PC-9 (cell line): Measurements from ENCODE around the gene ALDOB. TPM values are rescaled to one million over a fixed set of nuclear protein-coding genes. Genes with fewer than 3 reads are reported as not detected.

ENCODE experiments used
- BruUV-seq: library from RNA; stranded (reverse); fragments of 400-500 nt; replicated peaks from 2 replicates; lab custom pipeline; 2021; lab: Mats Ljungman, UMichigan
- CTCF ChIA-PET: fragments of 300-600 bp; sonication (Branson Sonifier 250); formaldehyde crosslinking; loops from one replicate; lab custom pipeline; 2022; ENCODE audit warnings: antibody characterized with exemption; lab: Charles Lee
- POLR2A ChIA-PET: fragments of 300-600 bp; sonication (Branson Sonifier 250); formaldehyde crosslinking; loops from one replicate; lab custom pipeline; 2022; ENCODE audit warnings: antibody characterized with exemption; ENCODE audit not compliant: unreplicated experiment; lab: Charles Lee
- DNase-seq, 2 experiments: peaks; one replicate each; pipeline versions ENCODE4 v3.0.0 to v3.0.0-alpha.2; 2015 to 2022; ENCODE audit warnings: mixed read lengths in 1 of 2
- H2AFZ ChIP-seq: fragments of 200-600 bp; sonication (generic); 2 replicates; pipeline ENCODE4 v1.8.1; 2017; ENCODE audit warnings: antibody characterized with exemption
- H3F3A ChIP-seq: fragments of 200-600 bp; sonication (generic); 2 replicates; pipeline ENCODE4 v1.8.1; 2017; ENCODE audit warnings: antibody characterized with exemption, mild to moderate bottlenecking, low read depth; ENCODE audit not compliant: insufficient read depth
- H3K27ac ChIP-seq: fragments of 200-600 bp; sonication (generic); 2 replicates; pipeline ENCODE4 v1.6.1; 2016; ENCODE audit warnings: mixed run types
- H3K27me3 ChIP-seq: fragments of 200-600 bp; sonication (generic); 2 replicates; pipeline ENCODE4 v1.6.1; 2016; ENCODE audit warnings: low read depth, mixed run types; ENCODE audit not compliant: insufficient read depth
- H3K36me3 ChIP-seq: fragments of 200-600 bp; sonication (generic); 2 replicates; pipeline ENCODE4 v1.6.1; 2016; ENCODE audit warnings: low read depth, mixed run types
- H3K4me1 ChIP-seq: fragments of 200-600 bp; sonication (generic); replicated peaks from 2 replicates; pipeline ENCODE4 v1.6.1; 2016; ENCODE audit warnings: mixed run types; ENCODE audit not compliant: insufficient read depth
- H3K4me2 ChIP-seq: fragments of 200-600 bp; sonication (generic); 2 replicates; pipeline ENCODE4 v1.6.1; 2017; ENCODE audit warnings: mixed run types
- H3K4me3 ChIP-seq: fragments of 200-600 bp; sonication (generic); 2 replicates; pipeline ENCODE4 v1.6.1; 2016; ENCODE audit warnings: mixed run types
- H3K79me2 ChIP-seq: fragments of 200-600 bp; sonication (generic); 2 replicates; pipeline ENCODE4 v1.6.1; 2017; ENCODE audit warnings: low read depth, mixed run types
- H3K9me2 ChIP-seq: fragments of 200-600 bp; sonication (generic); 2 replicates; pipeline ENCODE4 v1.8.1; 2017; ENCODE audit warnings: mild to moderate bottlenecking; ENCODE audit not compliant: insufficient read depth
- H3K9me3 ChIP-seq: fragments of 200-600 bp; sonication (generic); 2 replicates; pipeline ENCODE4 v1.8.1; 2016; ENCODE audit warnings: low read depth; ENCODE audit not compliant: insufficient read depth
- H4K20me1 ChIP-seq: fragments of 200-600 bp; sonication (generic); 2 replicates; pipeline ENCODE4 v1.8.1; 2017; ENCODE audit not compliant: insufficient read depth
- EZH2 ChIP-seq: fragments of 200-600 bp; sonication (generic); IDR thresholded peaks from 2 replicates; pipeline ENCODE4 v1.8.0; 2017; ENCODE audit warnings: antibody characterized with exemption, low read depth
- intact Hi-C: fragments of 100-400 bp; cut with micrococcal nuclease; formaldehyde crosslinking; loops from one replicate; pipeline ENCODE4 v1.10.0; 2022; ENCODE audit not compliant: unreplicated experiment
- total RNA-seq: library from RNA; stranded (reverse); gene quantifications from 2 replicates; pipeline ENCODE4 v1.2.3, GENCODE V29; 2021
- TF ChIP-seq, protein P1 (sequence below): fragments of 200-600 bp; sonication (generic); conservative IDR thresholded peaks from 2 replicates; pipeline ENCODE4 v1.6.1; 2017; ENCODE audit warnings: mixed run types, antibody characterized with exemption, mild to moderate bottlenecking, moderate library complexity

Gene ALDOB
- total RNA-seq, 1 experiment from 2014 or later, result not detected

DNA sequence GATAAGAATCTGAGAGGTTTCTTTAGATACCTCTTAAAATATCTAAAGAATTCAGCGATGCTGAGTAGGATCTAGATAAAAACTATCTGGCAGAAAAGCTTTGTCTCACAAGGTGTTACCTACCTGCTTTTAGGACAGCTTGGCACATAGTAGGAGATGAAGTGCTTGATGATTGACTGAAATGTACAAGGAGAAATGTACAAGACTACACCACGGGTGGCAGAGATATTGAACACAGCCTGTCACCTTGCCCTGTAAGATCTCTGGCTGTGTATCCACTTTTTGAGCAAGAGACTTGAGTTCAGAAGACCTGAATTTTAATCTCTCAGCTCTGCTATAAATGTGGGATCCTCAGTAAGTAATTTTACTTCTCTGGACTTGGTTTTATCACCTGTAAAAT, 15.7 kb downstream of the ALDOB start:
- H3K27me3 ChIP-seq, result peaks cover 35% of the 10 kb centered on the region
- no peaks in the 10 kb centered on the region for H3K9me3 ChIP-seq
- no peaks in the 10 kb centered on the region for H3K79me2 ChIP-seq
- ChIA-PET POLR2A (no interaction called here), CTCF (no interaction called here)
- no peaks in the 10 kb centered on the region; the same call in 1 of the 2 replicates for H4K20me1 ChIP-seq
- H3K27ac ChIP-seq, result no peak overlapping the region
- no peaks in the 10 kb centered on the region for H3K9me2 ChIP-seq
- H2AFZ ChIP-seq, result no peak overlapping the region
- H3K4me3 ChIP-seq, result no peak overlapping the region
- H3F3A ChIP-seq, result no peaks in the 10 kb centered on the region
- H3K4me2 ChIP-seq, result no peak overlapping the region
- DNase-seq, result no peak
- TF ChIP-seq, protein P1, sequence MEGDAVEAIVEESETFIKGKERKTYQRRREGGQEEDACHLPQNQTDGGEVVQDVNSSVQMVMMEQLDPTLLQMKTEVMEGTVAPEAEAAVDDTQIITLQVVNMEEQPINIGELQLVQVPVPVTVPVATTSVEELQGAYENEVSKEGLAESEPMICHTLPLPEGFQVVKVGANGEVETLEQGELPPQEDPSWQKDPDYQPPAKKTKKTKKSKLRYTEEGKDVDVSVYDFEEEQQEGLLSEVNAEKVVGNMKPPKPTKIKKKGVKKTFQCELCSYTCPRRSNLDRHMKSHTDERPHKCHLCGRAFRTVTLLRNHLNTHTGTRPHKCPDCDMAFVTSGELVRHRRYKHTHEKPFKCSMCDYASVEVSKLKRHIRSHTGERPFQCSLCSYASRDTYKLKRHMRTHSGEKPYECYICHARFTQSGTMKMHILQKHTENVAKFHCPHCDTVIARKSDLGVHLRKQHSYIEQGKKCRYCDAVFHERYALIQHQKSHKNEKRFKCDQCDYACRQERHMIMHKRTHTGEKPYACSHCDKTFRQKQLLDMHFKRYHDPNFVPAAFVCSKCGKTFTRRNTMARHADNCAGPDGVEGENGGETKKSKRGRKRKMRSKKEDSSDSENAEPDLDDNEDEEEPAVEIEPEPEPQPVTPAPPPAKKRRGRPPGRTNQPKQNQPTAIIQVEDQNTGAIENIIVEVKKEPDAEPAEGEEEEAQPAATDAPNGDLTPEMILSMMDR, result no peak
- TF ChIP-seq EZH2, result no peak
- H3K36me3 ChIP-seq, result no peaks in the 10 kb centered on the region
- no TSS peak for BruUV-seq
- no peaks in the 10 kb centered on the region for H3K4me1 ChIP-seq
- intact Hi-C loops, result no loop called here

DNA sequence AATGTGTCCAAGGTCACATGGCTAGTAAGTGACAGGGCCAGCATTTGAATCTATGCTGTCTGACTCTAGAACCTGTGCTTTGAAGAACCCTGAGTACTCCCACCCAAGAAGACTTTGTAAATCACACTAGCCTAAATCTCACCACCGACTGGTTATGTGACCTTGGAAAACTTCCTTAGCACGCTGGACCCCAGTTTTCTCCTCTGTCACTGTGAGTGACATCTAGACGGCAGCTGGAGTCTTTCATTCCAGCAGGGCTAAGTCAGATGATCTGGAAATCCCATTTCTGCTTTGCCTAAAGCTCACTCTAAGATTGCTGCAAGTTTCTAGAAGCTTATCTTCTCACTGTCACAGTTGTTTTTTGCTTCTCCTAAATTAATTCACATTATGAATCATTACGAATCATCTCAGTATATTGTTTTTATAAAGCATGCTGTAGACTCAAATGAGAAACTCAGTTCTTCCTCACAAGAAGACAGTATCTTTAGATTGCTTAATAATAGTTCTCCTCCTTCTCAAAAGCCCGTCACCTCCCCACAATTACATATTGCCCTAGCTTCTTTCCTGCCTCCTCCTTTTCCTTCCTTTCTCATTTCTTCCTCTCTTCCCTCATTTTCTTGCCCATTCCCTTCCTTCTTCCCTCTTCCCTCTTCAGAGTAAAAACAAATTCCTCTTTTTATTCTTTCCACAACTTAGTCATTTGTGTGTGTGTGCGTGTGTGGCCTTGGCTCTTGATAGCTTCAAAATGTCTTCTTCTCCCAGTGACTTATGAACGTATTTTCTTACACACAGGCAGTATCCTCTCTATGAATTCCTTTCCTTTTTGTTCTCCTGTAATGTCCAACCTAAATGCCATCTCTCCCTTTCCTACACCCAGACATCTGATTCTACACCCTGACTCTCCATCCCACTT, 16.8 kb downstream of the ALDOB start:
- TF ChIP-seq, protein P1, result no peak
- no peak for TF ChIP-seq EZH2
- no peak for DNase-seq
- Histone ChIP-seq H3K4me2 (no peak overlapping the region), H3K9me2 (no peaks in the 10 kb centered on the region), H3K79me2 (no peaks in the 10 kb centered on the region), H3F3A (no peaks in the 10 kb centered on the region), H2AFZ (no peak overlapping the region), H3K27me3 (peaks cover 24% of the 10 kb centered on the region), H4K20me1 (no peaks in the 10 kb centered on the region; the same call in 1 of the 2 replicates), H3K27ac (no peak overlapping the region), H3K4me3 (no peak overlapping the region), H3K4me1 (no peaks in the 10 kb centered on the region), H3K36me3 (no peaks in the 10 kb centered on the region), H3K9me3 (no peaks in the 10 kb centered on the region)
- BruUV-seq, result no TSS peak
- POLR2A ChIA-PET, result no interaction called here
- CTCF ChIA-PET, result no interaction called here
- intact Hi-C loops, result no loop called here

DNA sequence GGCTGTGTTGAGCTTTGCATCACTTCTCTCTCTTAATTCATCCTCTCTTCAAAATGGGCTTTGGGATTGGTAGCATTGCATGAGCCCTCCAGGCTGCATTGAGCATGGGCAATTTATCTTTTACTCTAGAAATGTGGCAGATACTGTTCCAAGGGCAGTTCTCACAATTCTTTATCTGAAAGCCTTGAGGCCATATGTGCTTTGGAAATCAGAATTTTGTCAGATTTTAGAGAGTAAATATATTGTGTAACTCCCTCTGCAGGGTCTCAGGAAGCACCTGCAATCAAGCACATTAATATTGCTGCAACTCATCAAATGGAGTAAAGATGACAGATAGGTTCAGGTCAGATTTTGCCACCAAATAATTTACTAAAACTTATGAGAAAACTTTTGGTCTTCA, 17.6 kb downstream of the ALDOB start:
- no TSS peak for BruUV-seq
- CTCF ChIA-PET, result no interaction called here
- H3K27ac ChIP-seq, result no peak overlapping the region
- H3F3A ChIP-seq, result no peaks in the 10 kb centered on the region
- no peaks in the 10 kb centered on the region for H3K9me2 ChIP-seq
- POLR2A ChIA-PET, result no interaction called here
- intact Hi-C loops, result no loop called here
- no peaks in the 10 kb centered on the region for H3K36me3 ChIP-seq
- TF ChIP-seq, protein P1, result no peak
- no peak for TF ChIP-seq EZH2
- no peaks in the 10 kb centered on the region for H3K79me2 ChIP-seq
- no peak overlapping the region for H3K4me3 ChIP-seq
- H3K4me2 ChIP-seq, result no peak overlapping the region
- H3K9me3 ChIP-seq, result no peaks in the 10 kb centered on the region; the same call in 1 of the 2 replicates
- peaks cover 21% of the 10 kb centered on the region for H3K27me3 ChIP-seq
- no peaks in the 10 kb centered on the region for H3K4me1 ChIP-seq
- H4K20me1 ChIP-seq, result no peaks in the 10 kb centered on the region; the same call in 1 of the 2 replicates
- DNase-seq, result no peak
- no peak overlapping the region for H2AFZ ChIP-seq
